Measurements from ENCODE around the gene KHDC1L. TPM values are rescaled to one million over a fixed set of nuclear protein-coding genes. Genes with fewer than 3 reads are reported as not detected.
"Not testable (repeated sequence)": the region's sequence is repeated elsewhere in the genome, so short reads cannot be mapped to it uniquely, and the experiment has no call there.

The KHDC1L gene, protein sequence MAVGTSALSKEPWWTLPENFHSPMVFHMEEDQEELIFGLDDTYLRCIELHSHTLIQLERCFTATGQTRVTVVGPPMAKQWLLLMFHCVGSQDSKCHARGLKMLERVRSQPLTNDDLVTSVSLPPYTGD
- total RNA-seq, result not detected
- long read RNA-seq, result 0 reads

DNA sequence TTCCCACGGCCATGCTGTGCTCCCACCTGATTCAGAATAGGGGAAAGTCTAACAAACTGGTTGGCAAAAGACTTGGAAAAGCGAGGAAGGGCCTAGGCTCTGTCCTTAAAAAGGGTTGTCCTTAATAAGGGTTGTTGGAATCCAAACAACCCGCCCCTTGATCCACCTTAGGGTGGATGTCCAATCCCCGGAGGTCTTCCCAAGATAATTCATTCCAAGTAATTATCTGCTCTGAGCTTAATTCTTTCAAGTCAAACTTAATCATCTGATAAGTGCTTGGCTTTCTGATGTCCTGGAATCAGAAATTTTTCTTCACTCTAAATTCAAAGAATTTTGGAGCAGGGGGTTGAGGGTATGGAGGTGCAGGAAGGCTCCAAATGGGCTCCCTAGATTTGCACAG is at the start of gene KHDC1L:
Gene KHDC1L, minus strand, starts transcription at position 101 of the 400 bp plus-strand sequence. Its CDS starts 88 bp downstream, at position 13.
- no peaks in the 10 kb centered on the region for H3K36me3 ChIP-seq
- no peak within 1 kb of the TSS for H3K4me3 ChIP-seq
- no peak for ATAC-seq
- intact Hi-C loops (cut with DNase I), result no loop called here
- TF ChIP-seq, protein P1, sequence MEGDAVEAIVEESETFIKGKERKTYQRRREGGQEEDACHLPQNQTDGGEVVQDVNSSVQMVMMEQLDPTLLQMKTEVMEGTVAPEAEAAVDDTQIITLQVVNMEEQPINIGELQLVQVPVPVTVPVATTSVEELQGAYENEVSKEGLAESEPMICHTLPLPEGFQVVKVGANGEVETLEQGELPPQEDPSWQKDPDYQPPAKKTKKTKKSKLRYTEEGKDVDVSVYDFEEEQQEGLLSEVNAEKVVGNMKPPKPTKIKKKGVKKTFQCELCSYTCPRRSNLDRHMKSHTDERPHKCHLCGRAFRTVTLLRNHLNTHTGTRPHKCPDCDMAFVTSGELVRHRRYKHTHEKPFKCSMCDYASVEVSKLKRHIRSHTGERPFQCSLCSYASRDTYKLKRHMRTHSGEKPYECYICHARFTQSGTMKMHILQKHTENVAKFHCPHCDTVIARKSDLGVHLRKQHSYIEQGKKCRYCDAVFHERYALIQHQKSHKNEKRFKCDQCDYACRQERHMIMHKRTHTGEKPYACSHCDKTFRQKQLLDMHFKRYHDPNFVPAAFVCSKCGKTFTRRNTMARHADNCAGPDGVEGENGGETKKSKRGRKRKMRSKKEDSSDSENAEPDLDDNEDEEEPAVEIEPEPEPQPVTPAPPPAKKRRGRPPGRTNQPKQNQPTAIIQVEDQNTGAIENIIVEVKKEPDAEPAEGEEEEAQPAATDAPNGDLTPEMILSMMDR (IDR thresholded peaks at IDR 0.05), result no peak
- H3K27ac ChIP-seq, result no peak within 1 kb of the TSS
- H3K4me1 ChIP-seq, result no peaks in the 10 kb centered on the region
- DNase-seq, result no peak
- no peaks in the 10 kb centered on the region for H3K27me3 ChIP-seq
- H3K9me3 ChIP-seq, result no peaks in the 10 kb centered on the region

DNA sequence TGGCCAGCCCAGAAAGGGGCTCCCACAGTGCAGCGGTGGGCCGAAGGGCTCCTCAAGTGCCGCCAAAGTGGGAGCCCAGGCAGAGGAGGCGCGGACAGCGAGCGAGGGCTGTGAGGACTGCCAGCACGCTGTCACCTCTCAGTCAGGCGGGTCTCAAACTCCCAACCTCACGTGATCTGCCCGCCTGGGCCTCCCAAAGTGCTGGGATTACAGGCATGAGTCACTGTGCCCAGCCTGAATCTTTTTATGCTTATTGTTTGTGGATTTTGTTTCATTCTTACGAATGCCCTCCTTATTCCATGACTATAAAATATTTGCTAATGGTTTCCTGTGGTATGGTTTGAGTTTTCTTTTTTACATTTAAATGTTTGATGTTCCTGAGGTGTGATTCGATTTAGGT is 44.0 kb upstream of the KHDC1L start:
- intact Hi-C loops (cut with DNase I); H3K4me3 ChIP-seq; H3K27ac ChIP-seq; ATAC-seq; H3K9me3 ChIP-seq; H3K36me3 ChIP-seq; H3K4me1 ChIP-seq; DNase-seq; H3K27me3 ChIP-seq: not testable (repeated sequence)

- H3K27ac ChIP-seq; H3K27me3 ChIP-seq; DNase-seq; H3K36me3 ChIP-seq; H3K4me3 ChIP-seq; H3K4me1 ChIP-seq; intact Hi-C loops (cut with DNase I); H3K9me3 ChIP-seq; ATAC-seq: not testable (repeated sequence)
These were observed 43.6 kb upstream of the KHDC1L start for GRCh38 chr6:73268896-73269295.

- Histone ChIP-seq H3K4me1 (peaks cover 6% of the 10 kb centered on the region), H3K27me3 (no peaks in the 10 kb centered on the region), H3K27ac (no peak overlapping the region), H3K4me3 (no peak overlapping the region), H3K36me3 (no peaks in the 10 kb centered on the region), H3K9me3 (no peaks in the 10 kb centered on the region)
- TF ChIP-seq, protein P1 (IDR thresholded peaks at IDR 0.05), result no peak
- ATAC-seq (peak; percentile 32), DNase-seq (no peak)
- intact Hi-C loops (cut with DNase I), result no loop called here
These were observed 39.1 kb upstream of the KHDC1L start for GRCh38 chr6:73264446-73264845.

DNA sequence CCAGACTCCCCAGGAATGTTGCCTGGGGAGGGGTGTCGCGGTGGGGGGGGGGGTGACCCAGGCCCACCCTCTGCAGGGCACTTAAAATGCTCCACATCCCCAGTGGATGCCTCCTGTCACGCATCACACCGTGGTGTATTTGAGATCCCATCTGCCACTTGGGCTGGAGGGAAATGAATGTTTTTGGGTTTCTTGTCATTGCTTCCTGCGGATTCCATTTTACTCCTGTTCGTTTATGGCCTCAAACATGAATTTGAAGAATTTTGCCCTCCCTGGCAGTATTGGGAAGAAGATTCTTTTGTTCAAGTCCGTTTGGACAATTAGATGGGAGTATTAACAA is 38.2 kb upstream of the KHDC1L start:
- peak overlapping the region; percentile 73 for H3K4me3 ChIP-seq
- DNase-seq (no peak), ATAC-seq (no peak)
- no peaks in the 10 kb centered on the region for H3K9me3 ChIP-seq
- intact Hi-C loops (cut with DNase I), result no loop called here
- H3K27me3 ChIP-seq, result no peaks in the 10 kb centered on the region
- TF ChIP-seq, protein P1 (IDR thresholded peaks at IDR 0.05), result no peak
- H3K4me1 ChIP-seq, result peaks cover 6% of the 10 kb centered on the region
- H3K36me3 ChIP-seq, result no peaks in the 10 kb centered on the region
- H3K27ac ChIP-seq, result peak overlapping the region; percentile 67

DNA sequence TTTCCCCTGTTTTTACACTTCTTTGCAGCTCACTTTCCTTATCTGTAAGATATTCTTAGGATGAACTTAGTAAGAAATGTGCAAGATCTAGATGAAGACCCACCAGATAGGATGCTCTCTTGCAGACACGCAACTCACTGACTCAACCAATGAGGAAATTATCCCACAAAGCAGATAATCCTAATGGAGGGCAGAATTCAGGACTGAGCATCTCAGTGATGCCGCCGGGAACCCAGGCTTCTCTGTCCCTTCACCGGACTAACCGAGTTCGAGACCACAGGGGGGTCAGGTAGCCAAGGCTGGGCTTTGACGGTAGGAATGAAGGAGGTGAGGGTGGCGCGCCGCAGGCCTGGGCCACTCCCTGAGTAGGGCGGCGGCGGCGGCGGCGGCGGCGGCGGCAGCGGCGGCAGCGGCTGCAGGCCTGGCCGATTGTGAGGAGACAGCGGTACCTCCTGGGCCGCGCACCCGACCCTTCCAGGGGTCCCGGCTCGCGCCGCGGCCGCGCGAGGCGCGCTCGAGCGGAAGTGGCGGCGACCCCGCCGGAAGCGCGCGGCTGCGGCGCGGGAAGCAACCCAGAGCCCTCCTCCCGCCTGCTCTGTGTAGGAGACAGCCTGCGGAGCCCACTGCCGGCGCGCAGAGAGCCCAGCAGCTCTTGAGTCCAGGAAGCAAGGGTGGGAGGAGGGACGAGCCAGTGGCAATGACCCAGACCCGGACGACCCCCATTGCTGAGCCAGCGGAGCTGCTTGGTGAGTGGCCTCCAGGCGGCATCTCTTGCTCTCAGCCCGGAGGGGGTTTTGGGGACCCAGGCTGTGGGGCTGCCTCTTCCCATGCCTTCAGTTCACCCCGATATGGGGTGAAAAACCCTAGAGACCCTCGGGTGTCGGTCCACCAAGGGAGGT is 37.6 kb upstream of the KHDC1L start, which contains the start of gene KHDC1:
Gene KHDC1, minus strand, starts transcription at position 526 of the 899 bp plus-strand sequence. CDS start 20,679 bp downstream, outside the sequence.
- Histone ChIP-seq H3K4me1 (peaks cover 6% of the 10 kb centered on the region), H3K27me3 (no peaks in the 10 kb centered on the region), H3K27ac (peak within 1 kb of the TSS; percentile 67), H3K9me3 (no peaks in the 10 kb centered on the region), H3K36me3 (no peaks in the 10 kb centered on the region), H3K4me3 (peak within 1 kb of the TSS; percentile 73)
- intact Hi-C loops (cut with DNase I), result no loop called here
- TF ChIP-seq, protein P1 (IDR thresholded peaks at IDR 0.05), result peak; percentile 9
- peak; percentile 90 for ATAC-seq
- peak; percentile 78 for DNase-seq

Measured in upper lobe of right lung (tissue), 1 donor.